NCI-H345 treated with DMSO at 0.1 percent for 48 hours (cell line): ENCODE data around the gene CD74.
"Not testable (repeated sequence)": the region's sequence is repeated elsewhere in the genome, so short reads cannot be mapped to it uniquely, and the experiment has no call there.

Experiments
- DNase-seq: peaks from one replicate; lab custom pipeline; 2025; ENCODE audit not compliant: unreplicated experiment; lab: John Stamatoyannopoulos, UW

Gene CD74

GRCh38 chr5:150412319-150413175 lies at the start of gene CD74:
CD74 (minus strand) TSS chr5:150412910; CDS start chr5:150412749, 161 bp downstream.
- no peak for DNase-seq

DNA sequence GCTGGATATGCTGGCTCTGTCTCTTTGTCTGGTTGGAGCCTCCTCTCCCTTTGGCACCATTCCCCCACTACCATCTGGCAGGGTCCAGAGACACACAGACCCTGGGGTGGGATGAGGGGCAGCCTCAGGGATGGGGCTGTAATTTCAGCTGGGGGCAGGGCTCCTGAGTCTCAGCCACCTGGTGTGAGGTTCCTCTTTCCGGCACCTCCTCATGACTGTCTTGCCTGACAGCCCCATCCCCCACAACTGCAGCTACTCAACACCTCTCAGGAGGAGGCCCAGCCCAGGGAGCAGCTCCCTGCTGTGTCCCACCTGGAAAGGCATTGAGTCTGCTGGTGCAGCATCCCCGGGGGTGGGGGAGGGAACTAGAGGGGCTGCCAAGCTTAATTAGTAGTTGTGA lies 48.5 kb upstream of the CD74 start:
- DNase-seq = peak; percentile 74

GRCh38 chr5:150460781-150461180 lies 48.1 kb upstream of the CD74 start:
- no peak for DNase-seq

DNA sequence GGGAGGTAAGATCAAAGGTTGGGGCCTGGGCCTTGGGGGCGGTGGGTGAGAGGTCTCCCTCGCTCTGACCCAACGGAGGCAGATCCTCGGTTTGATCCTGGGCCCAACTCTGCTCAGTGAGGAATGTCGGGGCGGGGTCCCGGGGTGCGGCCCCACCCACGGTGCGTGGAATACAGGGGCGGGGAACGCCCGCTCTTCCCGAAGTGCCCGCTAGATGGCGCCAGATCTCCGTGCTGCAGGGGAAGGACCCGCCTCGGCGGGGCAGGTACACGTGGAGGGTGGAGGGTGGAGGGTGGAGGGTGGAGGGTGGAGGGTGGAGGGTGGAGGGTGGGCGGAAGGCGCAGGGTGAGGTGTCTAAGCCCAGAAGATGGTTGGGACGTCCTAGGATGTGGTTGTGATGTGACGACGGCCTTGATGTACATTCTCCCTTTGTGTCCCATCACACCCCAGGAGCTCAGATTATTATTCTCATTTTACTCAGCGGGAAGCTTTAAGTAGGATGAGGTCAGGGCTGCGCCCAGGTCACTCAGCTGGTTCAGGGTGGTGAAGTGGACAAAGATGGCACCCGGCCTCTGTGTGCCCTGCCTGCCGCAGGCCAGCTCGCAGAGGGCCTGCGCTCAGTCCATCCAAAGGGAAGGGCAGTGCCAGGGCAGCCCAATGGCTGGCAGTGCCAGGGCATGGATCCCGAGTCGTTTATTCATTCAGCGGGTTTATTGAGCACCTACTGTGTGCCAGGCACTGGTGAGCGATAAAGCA lies 46.3 kb upstream of the CD74 start:
- DNase-seq = peak; percentile 29

- no peak for DNase-seq
Observed at GRCh38 chr5:150457562-150458240, 45.0 kb upstream of the CD74 start.

DNA sequence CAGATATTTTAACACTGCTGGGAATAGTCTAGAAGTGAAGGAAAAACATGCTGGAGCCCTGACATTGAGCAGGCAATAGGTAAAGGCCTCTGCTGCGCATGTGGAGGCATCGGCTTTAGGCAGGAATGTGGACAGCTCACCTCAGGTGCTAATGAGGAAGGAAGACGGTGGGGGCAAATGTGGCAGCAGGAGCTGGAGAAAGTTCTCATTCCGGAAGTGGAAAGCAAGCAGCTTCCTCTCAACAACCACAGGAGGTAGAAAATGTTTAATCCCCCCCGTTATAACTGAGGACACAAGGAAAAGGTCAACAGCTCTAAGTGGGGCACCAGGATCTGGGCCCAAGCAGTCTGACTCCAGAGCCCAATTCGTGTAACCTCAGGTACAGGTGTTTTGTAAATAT lies 44.4 kb upstream of the CD74 start:
- no peak for DNase-seq

GRCh38 chr5:150454492-150455229 lies 42.0 kb upstream of the CD74 start:
- no peak for DNase-seq

DNA sequence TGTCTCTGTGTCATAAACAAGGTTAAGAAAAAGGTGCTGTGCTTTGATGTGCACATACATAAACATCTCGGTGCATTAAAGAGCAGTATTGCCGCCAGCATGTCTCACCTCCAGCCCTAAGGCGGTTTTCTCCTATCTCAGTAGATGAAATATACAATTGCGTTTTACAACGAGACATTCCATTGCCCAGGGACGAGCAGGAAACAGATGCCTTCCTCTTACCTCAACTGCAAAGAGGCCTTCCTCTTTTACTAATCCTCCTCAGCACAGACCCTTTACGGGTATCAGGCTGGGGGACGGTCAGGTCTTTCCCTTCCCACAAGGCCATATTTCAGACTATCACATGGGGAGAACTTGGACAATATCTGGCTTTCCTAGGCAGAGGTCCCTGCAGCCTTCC lies 41.3 kb upstream of the CD74 start:
- DNase-seq = not testable (repeated sequence)

DNA sequence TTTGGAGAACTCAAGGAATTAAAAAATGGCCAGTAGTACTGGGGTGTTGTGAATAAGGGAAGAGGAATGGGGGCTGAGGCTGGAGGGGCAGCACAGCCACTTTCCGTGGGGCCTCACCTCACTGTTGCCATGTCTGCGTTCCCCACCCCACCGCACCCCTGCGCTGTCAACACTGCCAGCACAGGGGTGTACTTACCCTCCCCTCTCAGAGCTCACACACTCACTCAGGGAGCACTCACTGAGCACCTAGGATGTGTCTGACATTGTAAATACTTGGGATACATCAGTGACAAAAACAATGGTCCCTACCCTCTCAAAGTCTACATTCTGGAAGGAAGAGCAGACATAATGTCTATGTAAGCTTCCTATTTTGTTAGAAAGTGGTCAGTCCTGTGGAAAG lies 40.2 kb upstream of the CD74 start:
- DNase-seq = no peak

DNA sequence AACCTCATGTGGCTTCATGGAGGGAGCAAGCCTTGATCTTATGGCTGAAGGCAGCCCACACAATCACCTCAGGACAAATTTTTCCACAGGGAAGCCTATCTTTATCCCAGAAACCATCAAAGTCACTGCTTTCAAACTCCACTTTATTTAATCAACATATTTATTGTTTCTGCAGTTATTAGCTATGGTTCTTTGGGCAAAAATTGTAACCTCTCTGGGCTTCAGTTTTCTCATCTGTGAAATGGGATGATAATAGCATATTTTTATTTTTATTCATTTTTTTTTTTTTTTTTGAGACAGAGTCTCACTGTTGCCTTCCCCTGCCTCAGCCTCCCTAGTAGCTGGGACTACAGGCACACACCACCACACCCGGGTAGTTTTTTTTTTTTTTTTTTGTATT lies 38.9 kb upstream of the CD74 start:
- DNase-seq = no peak

- DNase-seq = peak; percentile 96
Observed at GRCh38 chr5:150449517-150450339, 37.0 kb upstream of the CD74 start, which contains the start of gene RPS14. RPS14 (minus strand) TSS chr5:150449739; CDS start chr5:150447733, 2,006 bp downstream.

DNA sequence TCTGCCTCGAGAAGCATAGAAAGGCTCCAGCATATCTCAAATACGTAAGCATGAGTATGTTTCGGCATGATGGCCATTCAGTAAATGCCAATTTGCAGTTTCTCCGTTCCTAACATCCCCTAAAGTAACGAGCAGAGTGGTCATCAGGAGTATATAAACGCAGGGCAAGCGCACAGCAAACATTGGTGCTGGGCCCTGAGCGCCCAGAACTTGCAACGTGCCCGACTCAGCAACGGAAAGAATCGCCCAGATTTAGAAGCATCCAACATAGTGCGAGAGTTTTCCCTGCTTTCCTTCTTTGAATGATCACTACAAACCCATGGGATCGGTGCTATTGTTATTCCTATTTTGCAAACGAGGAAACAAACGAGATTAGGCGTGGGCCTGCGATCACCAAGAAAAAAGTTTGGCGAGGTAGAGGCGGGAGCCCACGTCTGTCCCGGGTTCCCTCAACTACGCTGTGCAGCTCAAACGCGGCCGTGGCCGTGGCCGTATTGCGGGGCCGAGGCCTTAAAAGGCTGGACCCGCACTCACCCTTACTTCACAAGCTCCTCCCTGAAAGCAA lies 36.3 kb upstream of the CD74 start:
- DNase-seq = no peak

- no peak for DNase-seq
Observed at GRCh38 chr5:150448334-150448733, 35.6 kb upstream of the CD74 start.

GRCh38 chr5:150447188-150447587 lies 34.5 kb upstream of the CD74 start:
- DNase-seq = no peak

DNA sequence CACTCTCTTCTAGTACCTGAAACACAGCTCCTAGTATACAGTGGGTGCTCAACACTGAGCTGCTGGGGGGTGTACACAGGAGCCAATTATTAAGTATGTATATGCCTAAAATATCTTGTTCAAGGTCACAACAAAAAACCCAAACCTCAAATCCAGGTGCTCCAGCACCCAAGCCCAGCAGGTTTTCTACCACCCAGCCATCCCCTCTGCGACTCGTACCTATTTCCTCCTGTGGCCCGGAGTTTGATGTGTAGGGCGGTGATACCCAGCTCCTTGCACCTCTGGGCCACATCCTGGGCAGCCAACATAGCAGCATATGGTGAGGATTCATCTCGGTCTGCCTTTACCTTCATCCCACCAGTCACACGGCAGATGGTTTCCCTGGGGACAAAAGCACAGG lies 33.9 kb upstream of the CD74 start:
- no peak for DNase-seq

DNA sequence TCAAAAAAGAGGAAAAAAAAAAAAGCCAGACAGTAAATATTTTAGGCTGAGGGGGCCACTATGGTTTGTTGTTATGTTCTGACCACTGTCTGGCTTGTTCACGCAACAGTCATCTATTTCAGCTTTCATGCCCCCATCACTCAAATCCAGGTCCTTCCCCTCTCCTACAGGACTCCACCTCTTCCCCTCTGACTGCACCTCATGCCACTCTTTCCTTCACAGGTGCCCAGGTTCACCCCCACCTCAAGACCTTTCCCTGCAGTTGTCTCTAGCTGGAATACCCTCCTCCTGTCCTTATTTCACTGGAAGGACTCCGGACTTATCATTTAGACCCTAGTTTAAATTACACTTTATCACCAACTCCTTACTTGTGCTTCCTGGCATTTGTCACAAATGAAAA lies 33.4 kb upstream of the CD74 start:
- no peak for DNase-seq

DNA sequence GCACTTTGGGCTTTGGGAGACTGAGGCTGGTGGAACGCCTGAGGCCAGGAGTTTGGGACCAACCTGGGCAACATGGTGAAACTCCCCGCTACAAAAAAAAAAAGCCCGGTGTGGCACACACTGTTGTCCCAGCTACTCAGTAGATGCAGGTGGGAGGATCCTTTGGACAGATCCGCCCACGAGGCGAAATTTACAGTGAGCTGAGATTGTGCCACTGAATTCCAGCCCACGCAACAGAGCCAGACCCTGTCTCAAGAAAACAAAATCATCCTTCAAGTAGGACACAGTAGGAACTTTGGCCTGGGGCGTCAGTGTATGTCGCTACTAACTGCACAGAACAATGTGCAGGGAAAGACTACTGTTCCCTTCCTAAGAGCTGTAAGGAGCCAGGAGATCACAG lies 32.1 kb upstream of the CD74 start:
- DNase-seq = no peak

- DNase-seq = no peak
Observed at GRCh38 chr5:150443242-150444075, 30.7 kb upstream of the CD74 start.

DNA sequence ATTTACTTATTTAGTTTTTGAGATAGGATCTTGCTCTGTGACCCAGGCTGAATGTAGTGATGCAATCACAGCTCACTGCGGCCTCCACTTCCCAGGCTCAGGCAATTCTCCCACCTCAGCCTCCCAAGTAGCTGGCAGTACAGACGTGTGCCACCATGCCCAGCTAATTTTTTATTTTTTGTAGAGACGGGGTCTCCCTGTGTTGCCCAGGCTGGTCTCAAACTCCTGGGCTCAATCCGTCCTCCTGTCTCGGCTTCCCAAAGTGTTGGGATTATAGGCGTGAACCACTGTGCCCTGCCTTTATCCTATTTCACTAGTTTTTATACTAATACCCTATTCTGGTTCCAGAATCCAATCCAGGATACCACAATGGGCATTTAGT lies 30.0 kb upstream of the CD74 start:
- DNase-seq = no peak
